Lower leg skin (tissue), 4 donors: Measurements from ENCODE around the gene SEC16A. TPM values are rescaled to one million over a fixed set of nuclear protein-coding genes. Genes with fewer than 3 reads are reported as not detected.

Source experiments
- DNase-seq, 2 donors: peaks; one replicate each; pipeline ENCODE4 v3.0.0-alpha.2; 2019; ENCODE audit warnings: low spot score in 2 of 2
- H3K4me3 ChIP-seq: fragments of 200-600 bp; sonication (generic); 2 replicates; pipeline ENCODE4 v1.5.1; 2017; ENCODE audit warnings: mild to moderate bottlenecking, low read depth; ENCODE audit not compliant: poor library complexity, severe bottlenecking
- POLR2A ChIP-seq, 2 donors: fragments of 450-650 bp; IDR thresholded peaks; one replicate each; pipeline ENCODE4 v1.6.1; 2016 to 2017; ENCODE audit warnings: antibody characterized with exemption in 2 of 2, mild to moderate bottlenecking in 1 of 2, moderate library complexity in 1 of 2
- WGBS, 2 donors: methylation state at CpG; one replicate each; pipeline ENCODE4 v1.1.5; 2018; 5-methylcytosine and 5-hydroxymethylcytosine counted together
- intact Hi-C: fragments of 100-400 bp; cut with DNase I; formaldehyde crosslinking; loops from one replicate; pipeline ENCODE4 v1.15.0; 2023; ENCODE audit warnings: low total_unique reads
- total RNA-seq, 4 donors: library from RNA; depleted of rRNA; stranded (reverse); fragments of >200 nt; gene quantifications; one replicate each; pipeline ENCODE4 v1.1.0, GENCODE V29; 2016
- TF ChIP-seq, protein P1 (sequence below), 3 donors: fragments of 450-650 bp; IDR thresholded peaks; one replicate each; pipeline ENCODE4 v1.5.1; 2016; ENCODE audit warnings: antibody characterized with exemption in 3 of 3, mild to moderate bottlenecking in 3 of 3, moderate library complexity in 2 of 3

Gene SEC16A
- total RNA-seq, 4 donors from 2014 or later, result 58.4 to 77.8 (median 58.5) TPM

GRCh38 chr9:136482046-136482792, 621 bp downstream of the SEC16A start:
- TF ChIP-seq, protein P1, sequence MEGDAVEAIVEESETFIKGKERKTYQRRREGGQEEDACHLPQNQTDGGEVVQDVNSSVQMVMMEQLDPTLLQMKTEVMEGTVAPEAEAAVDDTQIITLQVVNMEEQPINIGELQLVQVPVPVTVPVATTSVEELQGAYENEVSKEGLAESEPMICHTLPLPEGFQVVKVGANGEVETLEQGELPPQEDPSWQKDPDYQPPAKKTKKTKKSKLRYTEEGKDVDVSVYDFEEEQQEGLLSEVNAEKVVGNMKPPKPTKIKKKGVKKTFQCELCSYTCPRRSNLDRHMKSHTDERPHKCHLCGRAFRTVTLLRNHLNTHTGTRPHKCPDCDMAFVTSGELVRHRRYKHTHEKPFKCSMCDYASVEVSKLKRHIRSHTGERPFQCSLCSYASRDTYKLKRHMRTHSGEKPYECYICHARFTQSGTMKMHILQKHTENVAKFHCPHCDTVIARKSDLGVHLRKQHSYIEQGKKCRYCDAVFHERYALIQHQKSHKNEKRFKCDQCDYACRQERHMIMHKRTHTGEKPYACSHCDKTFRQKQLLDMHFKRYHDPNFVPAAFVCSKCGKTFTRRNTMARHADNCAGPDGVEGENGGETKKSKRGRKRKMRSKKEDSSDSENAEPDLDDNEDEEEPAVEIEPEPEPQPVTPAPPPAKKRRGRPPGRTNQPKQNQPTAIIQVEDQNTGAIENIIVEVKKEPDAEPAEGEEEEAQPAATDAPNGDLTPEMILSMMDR (IDR thresholded peaks at IDR 0.05), result no peak
- no peak for TF ChIP-seq POLR2A (IDR thresholded peaks at IDR 0.05)
- no peak for DNase-seq
- WGBS, 2 donors, result 0 to 1% methylated on average over 24 to 38 of the region's 39 CpGs
- peak overlapping the region; percentile 61 for H3K4me3 ChIP-seq
- intact Hi-C loops, result no loop called here

DNA sequence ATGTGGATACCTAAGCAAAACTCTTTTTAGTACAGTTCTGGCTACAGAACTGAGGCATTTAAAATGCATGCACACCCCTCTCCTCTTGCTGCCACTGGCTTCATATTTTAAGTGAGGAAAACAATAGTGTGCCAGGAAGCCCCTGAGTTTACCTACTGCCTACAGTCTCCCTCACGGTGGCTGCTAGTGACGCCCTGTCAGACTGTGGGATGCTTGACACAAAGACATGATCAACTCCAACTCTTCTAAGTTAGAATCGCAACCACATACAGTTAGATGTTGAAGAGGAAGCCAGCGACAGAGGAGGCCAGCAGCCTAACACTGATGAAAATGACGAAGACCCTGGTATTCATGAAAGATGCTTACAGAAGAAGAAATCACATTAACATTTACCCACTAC, 1.3 kb downstream of the SEC16A start:
- H3K4me3 ChIP-seq, result no peak overlapping the region
- intact Hi-C loops, result no loop called here
- TF ChIP-seq, protein P1 (IDR thresholded peaks at IDR 0.05), result no peak
- TF ChIP-seq POLR2A (IDR thresholded peaks at IDR 0.05), result no peak
- no peak for DNase-seq
- 43 to 44% methylated on average over 5 of the region's 5 CpGs for WGBS, 2 donors

DNA sequence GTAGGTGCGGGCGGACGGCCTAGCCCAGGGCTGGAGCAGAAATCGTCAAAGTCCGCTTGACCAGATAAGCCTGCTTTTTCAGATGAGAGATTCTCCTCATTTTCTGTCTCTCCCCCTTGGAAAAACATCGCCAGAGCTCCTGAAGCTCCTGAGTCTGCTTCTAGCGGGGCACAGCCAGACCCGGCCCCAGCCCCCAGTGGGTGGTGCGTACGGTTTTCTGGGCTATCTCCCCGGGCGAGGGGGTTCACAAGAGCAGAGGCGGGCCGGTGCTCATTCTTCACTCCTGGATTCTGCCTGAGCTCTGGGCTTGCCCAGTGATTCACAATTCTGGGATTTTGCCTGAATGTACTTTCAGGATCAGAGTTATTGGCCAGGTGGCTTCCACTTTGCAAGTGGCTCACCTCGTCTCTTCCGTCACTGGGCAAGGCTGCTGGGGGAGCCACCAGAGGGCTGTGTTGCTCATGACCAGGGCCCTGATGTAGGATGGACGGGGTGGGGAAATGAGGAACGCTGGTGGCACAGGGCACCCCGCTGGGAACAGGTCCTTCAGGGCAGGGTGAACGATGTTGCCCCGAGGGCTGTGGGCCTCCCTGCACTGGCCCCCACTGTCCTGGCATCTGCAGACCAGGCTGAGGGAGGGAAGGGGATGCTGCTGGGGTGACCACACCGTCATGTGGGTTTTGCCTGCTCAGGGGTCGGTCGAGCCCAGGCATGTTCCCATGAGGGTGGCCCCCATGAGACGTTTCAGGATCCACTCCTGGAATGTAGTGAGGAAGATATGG, 6.3 kb downstream of the SEC16A start:
- TF ChIP-seq POLR2A (IDR thresholded peaks at IDR 0.05), result no peak
- TF ChIP-seq, protein P1 (IDR thresholded peaks at IDR 0.05), result no peak
- no peak for DNase-seq
- intact Hi-C loops, result no loop called here
- H3K4me3 ChIP-seq, result no peak overlapping the region
- WGBS, 2 donors, result 80 to 86% methylated on average over 23 to 25 of the region's 25 CpGs

GRCh38 chr9:136474974-136475865, 7.6 kb downstream of the SEC16A start:
- intact Hi-C loops, result no loop called here
- no peak for TF ChIP-seq POLR2A (IDR thresholded peaks at IDR 0.05)
- no peak for DNase-seq
- WGBS, 2 donors, result 88 to 90% methylated on average over 17 to 33 of the region's 34 CpGs
- no peak overlapping the region for H3K4me3 ChIP-seq

GRCh38 chr9:136474021-136474640, 8.7 kb downstream of the SEC16A start:
- no peak overlapping the region for H3K4me3 ChIP-seq
- intact Hi-C loops, result no loop called here
- no peak for DNase-seq
- TF ChIP-seq, protein P1 (IDR thresholded peaks at IDR 0.05), result no peak
- TF ChIP-seq POLR2A (IDR thresholded peaks at IDR 0.05), result no peak
- WGBS, 2 donors, result 96% methylated on average over 23 to 27 of the region's 27 CpGs
